ENCODE data around the gene GNAZ.

GNAZ gene

GRCh38 chr22:23037429-23038333 is 32.6 kb upstream of the GNAZ start:
- no peak overlapping the region for H3K4me3 ChIP-seq (replicated peaks; ENCODE audit: insufficient read depth, low read length)
- TF ChIP-seq GABPA (IDR thresholded peaks at IDR 0.05; ENCODE audit: low read depth) (no peak), REST (IDR thresholded peaks at IDR 0.05; ENCODE audit: insufficient replicate concordance, low read depth) (no peak), SPI1 (IDR thresholded peaks at IDR 0.05; ENCODE audit: borderline replicate concordance, low read depth) (no peak), CTCF (IDR thresholded peaks at IDR 0.05; ENCODE audit: insufficient read depth, low read length) (no peak), POLR2AphosphoS5 (IDR thresholded peaks at IDR 0.05; ENCODE audit: low read depth) (no peak)
- DNase-seq (ENCODE audit: low read depth in 1 of 2, low spot score in 1 of 2): no peak
- H3K27ac ChIP-seq (replicated peaks): no peak overlapping the region
- no peaks in the 10 kb centered on the region for H3K27me3 ChIP-seq (ENCODE audit: insufficient read depth, poor library complexity, severe bottlenecking)

GRCh38 chr22:23038334-23038642 is 32.0 kb upstream of the GNAZ start:
- no peak overlapping the region for H3K27ac ChIP-seq (replicated peaks)
- DNase-seq (ENCODE audit: low read depth in 1 of 2, low spot score in 1 of 2): no peak
- peaks cover 3% of the 10 kb centered on the region for H3K27me3 ChIP-seq (ENCODE audit: insufficient read depth, poor library complexity, severe bottlenecking)
- TF ChIP-seq REST (IDR thresholded peaks at IDR 0.05; ENCODE audit: insufficient replicate concordance, low read depth) (no peak), SPI1 (IDR thresholded peaks at IDR 0.05; ENCODE audit: borderline replicate concordance, low read depth) (no peak), POLR2AphosphoS5 (IDR thresholded peaks at IDR 0.05; ENCODE audit: low read depth) (no peak)
- H3K4me3 ChIP-seq (replicated peaks; ENCODE audit: insufficient read depth, low read length): no peak overlapping the region

GRCh38 chr22:23038902-23039301 is 31.4 kb upstream of the GNAZ start:
- TF ChIP-seq GABPA (IDR thresholded peaks at IDR 0.05; ENCODE audit: low read depth) (no peak), POLR2AphosphoS5 (IDR thresholded peaks at IDR 0.05; ENCODE audit: low read depth) (no peak), CTCF (IDR thresholded peaks at IDR 0.05; ENCODE audit: insufficient read depth, low read length) (no peak), SPI1 (IDR thresholded peaks at IDR 0.05; ENCODE audit: borderline replicate concordance, low read depth) (no peak), REST (IDR thresholded peaks at IDR 0.05; ENCODE audit: insufficient replicate concordance, low read depth) (no peak)
- Histone ChIP-seq H3K27ac (replicated peaks) (no peak overlapping the region), H3K27me3 (ENCODE audit: insufficient read depth, poor library complexity, severe bottlenecking) (peaks cover 3% of the 10 kb centered on the region), H3K4me3 (replicated peaks; ENCODE audit: insufficient read depth, low read length) (no peak overlapping the region)
- no peak for DNase-seq (ENCODE audit: low read depth in 1 of 2, low spot score in 1 of 2)

Data from HL-60 (cell line).